OCI-LY3 (cell line): ENCODE measurements around the gene IL33.

Experiments used
- H2AFZ ChIP-seq: fragments of 200-600, 300-600 bp; shearing (Covaris generic); 2 replicates; pipeline ENCODE4 v1.6.0; 2014; ENCODE audit warnings: antibody characterized with exemption, low read depth, low read length
- H3K27ac ChIP-seq: fragments of 200-600, 300-600 bp; sonication (generic); 2 replicates; pipeline ENCODE4 v1.5.1; 2014; ENCODE audit warnings: mild to moderate bottlenecking, low read length, moderate library complexity, mixed read lengths
- H3K27me3 ChIP-seq: fragments of 200-600, 300-600 bp; sonication (generic); 2 replicates; pipeline ENCODE4 v1.6.1; 2014; ENCODE audit warnings: low read depth, low read length, mixed read lengths
- H3K36me3 ChIP-seq: fragments of 200-600, 300-600 bp; sonication (generic); replicated peaks from 2 replicates; pipeline ENCODE3; 2014; ENCODE audit warnings: low read depth, low read length, mixed read lengths
- H3K4me1 ChIP-seq: fragments of 300-600, 200-600 bp; sonication (generic); 2 replicates; pipeline ENCODE4 v1.6.1; 2014; ENCODE audit warnings: low read length, mixed read lengths
- H3K4me2 ChIP-seq: fragments of 200-600, 300-600 bp; sonication (generic); 2 replicates; pipeline ENCODE4 v1.6.1; 2014; ENCODE audit warnings: low read length, mixed read lengths
- H3K4me3 ChIP-seq: fragments of 300-600, 200-600 bp; sonication (generic); 2 replicates; pipeline ENCODE4 v1.5.1; 2014; ENCODE audit warnings: antibody characterized with exemption, mild to moderate bottlenecking, low read length, moderate library complexity
- H3K79me2 ChIP-seq: fragments of 300-600, 200-600 bp; shearing (Covaris generic); 2 replicates; pipeline ENCODE4 v1.6.1; 2014; ENCODE audit warnings: mild to moderate bottlenecking, low read length, mixed read lengths
- H3K9ac ChIP-seq: fragments of 300-600, 200-600 bp; shearing (Covaris generic); 2 replicates; pipeline ENCODE4 v1.6.0; 2014; ENCODE audit warnings: mild to moderate bottlenecking, low read length, moderate library complexity
- H3K9me3 ChIP-seq: fragments of 200-600, 300-600 bp; shearing (Covaris generic); 2 replicates; pipeline ENCODE4 v1.6.1; 2014; ENCODE audit warnings: low read length, mixed read lengths; ENCODE audit not compliant: insufficient read depth
- H4K20me1 ChIP-seq: fragments of 200-600, 300-600 bp; sonication (generic); 2 replicates; pipeline ENCODE4 v1.6.1; 2016; ENCODE audit warnings: low read length, mixed read lengths; ENCODE audit not compliant: insufficient read depth
- EZH2phosphoT487 ChIP-seq: fragments of 200-600 bp; shearing (Covaris generic); IDR thresholded peaks from 2 replicates; pipeline ENCODE4 v1.6.1; 2018; ENCODE audit warnings: antibody characterized with exemption, mixed run types, low read depth
- TF ChIP-seq, protein P1 (sequence below): fragments of 200-600, 300-600 bp; sonication (generic); IDR thresholded peaks from 2 replicates; pipeline ENCODE4 v1.5.1; 2014; ENCODE audit warnings: antibody characterized with exemption, low read length, low read depth

The IL33 gene

DNA sequence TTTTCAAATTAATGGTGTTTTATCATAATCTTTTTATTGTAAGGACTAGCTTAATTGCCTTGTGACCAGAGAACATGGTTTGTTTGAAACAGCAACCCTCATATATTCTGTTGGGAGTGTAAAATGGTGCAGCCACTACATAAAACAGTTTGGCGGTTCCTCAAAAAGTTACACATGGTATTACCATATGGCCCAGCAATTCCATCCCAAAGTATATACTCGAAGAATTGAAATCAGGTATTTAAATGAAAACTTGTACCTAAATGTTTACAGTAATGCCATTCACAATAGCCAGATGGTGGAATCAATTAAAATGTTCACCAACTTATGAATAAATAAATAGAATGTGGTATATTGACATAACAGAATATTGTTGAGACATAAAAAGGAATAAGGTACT lies 14.8 kb upstream of the IL33 start:
- H3K9me3 ChIP-seq: no peaks in the 10 kb centered on the region
- H3K4me2 ChIP-seq: no peak overlapping the region
- H3K27ac ChIP-seq: no peak overlapping the region
- H3K27me3 ChIP-seq: no peaks in the 10 kb centered on the region
- H3K79me2 ChIP-seq: no peaks in the 10 kb centered on the region
- no peak overlapping the region for H3K9ac ChIP-seq
- no peaks in the 10 kb centered on the region for H4K20me1 ChIP-seq
- TF ChIP-seq EZH2phosphoT487: no peak
- TF ChIP-seq, protein P1, sequence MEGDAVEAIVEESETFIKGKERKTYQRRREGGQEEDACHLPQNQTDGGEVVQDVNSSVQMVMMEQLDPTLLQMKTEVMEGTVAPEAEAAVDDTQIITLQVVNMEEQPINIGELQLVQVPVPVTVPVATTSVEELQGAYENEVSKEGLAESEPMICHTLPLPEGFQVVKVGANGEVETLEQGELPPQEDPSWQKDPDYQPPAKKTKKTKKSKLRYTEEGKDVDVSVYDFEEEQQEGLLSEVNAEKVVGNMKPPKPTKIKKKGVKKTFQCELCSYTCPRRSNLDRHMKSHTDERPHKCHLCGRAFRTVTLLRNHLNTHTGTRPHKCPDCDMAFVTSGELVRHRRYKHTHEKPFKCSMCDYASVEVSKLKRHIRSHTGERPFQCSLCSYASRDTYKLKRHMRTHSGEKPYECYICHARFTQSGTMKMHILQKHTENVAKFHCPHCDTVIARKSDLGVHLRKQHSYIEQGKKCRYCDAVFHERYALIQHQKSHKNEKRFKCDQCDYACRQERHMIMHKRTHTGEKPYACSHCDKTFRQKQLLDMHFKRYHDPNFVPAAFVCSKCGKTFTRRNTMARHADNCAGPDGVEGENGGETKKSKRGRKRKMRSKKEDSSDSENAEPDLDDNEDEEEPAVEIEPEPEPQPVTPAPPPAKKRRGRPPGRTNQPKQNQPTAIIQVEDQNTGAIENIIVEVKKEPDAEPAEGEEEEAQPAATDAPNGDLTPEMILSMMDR: no peak
- no peak overlapping the region for H3K4me3 ChIP-seq
- H3K36me3 ChIP-seq: no peaks in the 10 kb centered on the region
- H3K4me1 ChIP-seq: no peaks in the 10 kb centered on the region; the same call in 1 of the 2 replicates
- no peak overlapping the region for H2AFZ ChIP-seq

DNA sequence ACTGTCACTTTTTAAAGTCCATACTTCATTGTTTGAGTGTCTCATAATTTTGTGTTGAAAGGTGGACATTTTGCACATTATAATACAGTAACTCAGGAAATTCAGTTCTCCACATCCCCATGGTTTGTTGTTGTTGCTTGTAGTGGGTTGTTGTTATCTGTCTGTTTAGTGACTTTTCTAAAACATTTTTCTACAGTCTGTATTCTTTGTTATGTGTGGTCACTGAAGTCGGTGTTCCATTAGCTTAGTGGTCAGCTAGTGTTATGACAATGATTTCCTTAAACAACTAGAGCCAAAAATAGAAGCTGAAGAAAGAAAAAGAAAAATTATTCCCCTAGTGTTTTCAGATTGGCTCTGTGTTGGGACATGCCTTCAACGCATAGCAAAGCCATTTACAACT lies 5.6 kb upstream of the IL33 start:
- H3K79me2 ChIP-seq: no peaks in the 10 kb centered on the region
- no peak overlapping the region for H3K9ac ChIP-seq
- H3K4me2 ChIP-seq: no peak overlapping the region
- H3K4me3 ChIP-seq: no peak overlapping the region
- H3K27ac ChIP-seq: no peak overlapping the region
- H3K27me3 ChIP-seq: 0 out of 2 replicates have a peak, but pooled peaks cover 3% of the 10 kb centered on the region
- no peak for TF ChIP-seq EZH2phosphoT487
- TF ChIP-seq, protein P1: no peak
- no peaks in the 10 kb centered on the region for H3K4me1 ChIP-seq
- H3K36me3 ChIP-seq: no peaks in the 10 kb centered on the region
- no peaks in the 10 kb centered on the region for H4K20me1 ChIP-seq
- peaks cover 18% of the 10 kb centered on the region for H3K9me3 ChIP-seq
- H2AFZ ChIP-seq: no peak overlapping the region

GRCh38 chr9:6212722-6213375 lies 2.8 kb upstream of the IL33 start:
- peaks cover 18% of the 10 kb centered on the region for H3K9me3 ChIP-seq
- no peaks in the 10 kb centered on the region for H4K20me1 ChIP-seq
- no peaks in the 10 kb centered on the region for H3K36me3 ChIP-seq
- no peaks in the 10 kb centered on the region for H3K4me1 ChIP-seq
- no peak overlapping the region for H3K4me3 ChIP-seq
- no peak overlapping the region for H3K27ac ChIP-seq
- 0 out of 2 replicates have a peak, but pooled peaks cover 7% of the 10 kb centered on the region for H3K27me3 ChIP-seq
- H3K9ac ChIP-seq: no peak overlapping the region
- H3K79me2 ChIP-seq: no peaks in the 10 kb centered on the region
- TF ChIP-seq, protein P1: no peak
- no peak for TF ChIP-seq EZH2phosphoT487
- no peak overlapping the region for H3K4me2 ChIP-seq
- H2AFZ ChIP-seq: no peak overlapping the region

DNA sequence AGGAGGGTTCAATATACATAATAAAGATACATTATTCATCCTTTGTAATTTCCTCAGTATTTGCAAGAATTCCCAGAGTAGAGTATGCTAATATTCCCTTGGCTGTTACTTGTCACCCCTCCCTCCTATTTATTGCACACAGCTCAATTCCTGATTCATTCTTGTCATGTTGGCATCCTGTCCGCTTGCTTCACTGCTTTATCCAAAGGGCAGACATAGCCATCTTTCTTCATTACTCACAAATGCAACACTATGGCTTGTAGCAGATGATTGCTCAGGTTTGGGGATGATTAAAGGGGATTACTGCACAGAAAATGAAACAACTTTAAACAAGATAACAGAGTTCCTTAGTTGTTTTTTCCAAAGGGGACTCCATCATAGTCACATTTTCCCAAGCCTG lies 1.2 kb upstream of the IL33 start:
- H3K27ac ChIP-seq: no peak overlapping the region
- no peak overlapping the region for H3K4me2 ChIP-seq
- TF ChIP-seq, protein P1: no peak
- no peaks in the 10 kb centered on the region for H3K79me2 ChIP-seq
- no peaks in the 10 kb centered on the region for H4K20me1 ChIP-seq
- H3K9ac ChIP-seq: no peak overlapping the region
- H3K4me1 ChIP-seq: no peaks in the 10 kb centered on the region
- no peak overlapping the region for H2AFZ ChIP-seq
- H3K27me3 ChIP-seq: peaks cover 11% of the 10 kb centered on the region; the same call in 1 of the 2 replicates
- H3K4me3 ChIP-seq: no peak overlapping the region
- H3K36me3 ChIP-seq: no peaks in the 10 kb centered on the region
- H3K9me3 ChIP-seq: peaks cover 10% of the 10 kb centered on the region
